Left ventricle myocardium inferior (tissue), 1 donor: Measurements from ENCODE around the gene PPP1R2C. TPM values are rescaled to one million over a fixed set of nuclear protein-coding genes. Genes with fewer than 3 reads are reported as not detected.

ENCODE experiments used
- DNase-seq: peaks from one replicate; pipeline ENCODE4 v3.0.0-alpha.2; 2020
- H3K27ac ChIP-seq: fragments of 200-600 bp; replicated peaks from 2 replicates; pipeline ENCODE4 v1.8.0; 2021
- H3K27me3 ChIP-seq: fragments of 200-600 bp; 2 replicates; pipeline ENCODE4 v1.8.0; 2021; ENCODE audit warnings: low read depth
- H3K36me3 ChIP-seq: fragments of 200-600 bp; 2 replicates; pipeline ENCODE4 v1.8.0; 2021
- H3K4me1 ChIP-seq: fragments of 200-600 bp; 2 replicates; pipeline ENCODE4 v1.8.0; 2021
- H3K4me3 ChIP-seq: fragments of 200-600 bp; 2 replicates; pipeline ENCODE4 v1.8.0; 2021; ENCODE audit warnings: mild to moderate bottlenecking, moderate library complexity
- H3K9me3 ChIP-seq: fragments of 200-600 bp; replicated peaks from 2 replicates; pipeline ENCODE4 v1.8.0; 2021
- CTCF ChIP-seq: fragments of 200-600 bp; IDR thresholded peaks from 2 replicates; pipeline ENCODE4 v1.8.0; 2021; ENCODE audit warnings: antibody characterized with exemption, mild to moderate bottlenecking, borderline replicate concordance
- intact Hi-C: fragments of 100-400 bp; cut with micrococcal nuclease; formaldehyde crosslinking; loops from one replicate; pipeline ENCODE4 v1.11.0; 2022
- total RNA-seq: library from RNA; stranded (reverse); fragmentation: NEBNext Ultra II Directional; extraction: Animal tissue kit (Norgen Biotek cat#: 25700); gene quantifications from one replicate; pipeline ENCODE4 v1.2.1, GENCODE V29; 2021
- donor health status: DM: no; HTN: yes; CAD: no; lungs with severe emphysema.

Gene PPP1R2C
- total RNA-seq, 1 donor from 2014 or later: not detected

GRCh38 chrX:42797651-42798269, 19.8 kb upstream of the PPP1R2C start:
- no peaks in the 10 kb centered on the region for H3K27me3 ChIP-seq
- no peak for TF ChIP-seq CTCF
- H3K4me1 ChIP-seq: no peaks in the 10 kb centered on the region
- H3K36me3 ChIP-seq: no peaks in the 10 kb centered on the region
- H3K27ac ChIP-seq: no peak overlapping the region
- H3K4me3 ChIP-seq: no peak overlapping the region
- no peak for DNase-seq
- intact Hi-C loops: no loop called here
- H3K9me3 ChIP-seq: no peaks in the 10 kb centered on the region

- Histone ChIP-seq H3K27me3 (no peaks in the 10 kb centered on the region), H3K27ac (no peak overlapping the region), H3K36me3 (no peaks in the 10 kb centered on the region), H3K9me3 (no peaks in the 10 kb centered on the region), H3K4me3 (no peak overlapping the region), H3K4me1 (no peaks in the 10 kb centered on the region)
- no peak for TF ChIP-seq CTCF
- DNase-seq: no peak
- intact Hi-C loops: no loop called here
Observed at GRCh38 chrX:42783451-42783850, 5.5 kb upstream of the PPP1R2C start.

GRCh38 chrX:42776195-42776594, 1.8 kb downstream of the PPP1R2C start:
- no peak overlapping the region for H3K4me3 ChIP-seq
- H3K27ac ChIP-seq: no peak overlapping the region
- H3K4me1 ChIP-seq: no peaks in the 10 kb centered on the region
- intact Hi-C loops: no loop called here
- no peaks in the 10 kb centered on the region for H3K36me3 ChIP-seq
- no peak for DNase-seq
- H3K27me3 ChIP-seq: no peaks in the 10 kb centered on the region
- no peak for TF ChIP-seq CTCF
- no peaks in the 10 kb centered on the region for H3K9me3 ChIP-seq

DNA sequence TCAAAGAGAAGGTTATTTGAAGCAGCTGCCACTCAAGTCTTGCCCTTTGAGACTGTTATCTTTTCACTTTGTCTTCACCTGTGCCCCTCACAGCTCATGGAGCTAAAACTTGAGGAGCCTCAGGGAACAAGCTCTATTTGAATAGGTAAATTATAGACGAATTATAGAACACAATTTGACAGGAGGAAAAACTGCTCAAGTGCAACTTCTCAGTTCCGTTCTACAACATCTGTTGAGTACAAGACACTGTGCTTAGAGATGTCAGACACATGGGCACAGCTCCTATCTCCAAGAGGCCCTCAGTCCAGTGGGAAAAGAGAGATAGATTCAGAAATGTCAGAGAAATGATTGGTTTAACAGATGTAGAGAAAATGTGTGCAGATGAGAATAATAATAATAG, 5.1 kb downstream of the PPP1R2C start:
- no peaks in the 10 kb centered on the region for H3K4me1 ChIP-seq
- no peak for TF ChIP-seq CTCF
- no peak overlapping the region for H3K4me3 ChIP-seq
- no peaks in the 10 kb centered on the region for H3K9me3 ChIP-seq
- no peak overlapping the region for H3K27ac ChIP-seq
- no peaks in the 10 kb centered on the region for H3K27me3 ChIP-seq
- DNase-seq: no peak
- intact Hi-C loops: no loop called here
- H3K36me3 ChIP-seq: no peaks in the 10 kb centered on the region

DNA sequence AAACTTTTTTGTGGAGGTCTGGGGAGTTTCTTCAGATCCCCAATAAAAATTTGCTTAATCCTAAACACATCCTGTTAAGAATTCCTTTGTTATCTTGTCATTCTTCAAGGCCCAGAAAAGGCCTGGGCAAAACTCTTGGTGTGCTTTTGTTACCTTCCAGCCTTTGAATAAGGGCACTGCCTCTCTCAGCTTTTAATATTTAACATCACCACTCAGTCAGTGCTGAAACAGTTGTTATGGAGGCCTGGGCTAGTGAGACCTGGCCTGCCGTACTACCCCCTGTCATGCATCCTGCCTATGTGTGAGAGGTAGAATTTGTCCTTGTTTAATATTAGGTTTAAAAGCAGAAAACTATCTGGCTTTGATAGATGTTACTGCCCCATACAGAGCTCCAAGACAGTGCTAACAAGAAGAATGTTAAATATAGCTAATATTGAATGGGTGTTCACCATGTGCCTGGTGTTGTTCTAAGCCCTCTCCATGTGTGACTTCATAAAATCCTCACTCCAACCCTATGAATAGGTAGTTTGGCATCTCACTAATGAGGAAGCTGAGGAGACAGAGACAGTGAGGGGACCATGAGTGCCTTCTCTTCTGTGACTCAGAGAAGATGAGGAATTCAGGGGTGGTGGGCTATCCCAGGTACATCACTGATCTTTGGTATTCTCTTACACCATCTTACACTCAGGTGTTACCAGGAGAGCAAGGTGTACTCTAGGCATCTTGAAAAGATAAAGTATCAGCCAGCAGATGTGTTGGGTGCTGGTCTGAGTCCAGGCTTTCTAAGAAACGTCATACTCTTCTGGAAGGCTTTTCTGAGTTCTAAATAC, 6.2 kb downstream of the PPP1R2C start:
- no peaks in the 10 kb centered on the region for H3K27me3 ChIP-seq
- intact Hi-C loops: no loop called here
- no peak for TF ChIP-seq CTCF
- no peaks in the 10 kb centered on the region for H3K4me1 ChIP-seq
- no peak for DNase-seq
- no peak overlapping the region for H3K4me3 ChIP-seq
- no peaks in the 10 kb centered on the region for H3K36me3 ChIP-seq
- no peak overlapping the region for H3K27ac ChIP-seq
- no peaks in the 10 kb centered on the region for H3K9me3 ChIP-seq
